ENCODE data around the gene EID1.

DNA sequence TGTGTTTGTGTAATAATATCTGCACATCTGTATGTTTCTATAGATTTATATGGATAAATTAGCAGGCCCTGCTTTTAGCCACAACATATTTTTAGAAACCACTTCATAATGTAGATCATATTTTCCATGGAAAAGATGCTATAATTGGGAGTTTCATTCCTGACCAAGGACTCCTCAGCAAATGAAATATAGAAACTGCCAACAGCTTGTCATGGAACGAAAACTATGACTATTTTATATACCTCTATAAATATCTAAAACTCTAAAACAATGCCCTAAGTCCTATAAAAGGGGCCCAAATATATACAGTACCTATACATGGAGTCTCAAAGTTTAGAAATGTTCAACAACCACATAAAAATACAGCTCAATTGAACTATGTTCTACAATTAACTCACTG lies 27.9 kb downstream of the EID1 start:
- TF ChIP-seq, protein P1, sequence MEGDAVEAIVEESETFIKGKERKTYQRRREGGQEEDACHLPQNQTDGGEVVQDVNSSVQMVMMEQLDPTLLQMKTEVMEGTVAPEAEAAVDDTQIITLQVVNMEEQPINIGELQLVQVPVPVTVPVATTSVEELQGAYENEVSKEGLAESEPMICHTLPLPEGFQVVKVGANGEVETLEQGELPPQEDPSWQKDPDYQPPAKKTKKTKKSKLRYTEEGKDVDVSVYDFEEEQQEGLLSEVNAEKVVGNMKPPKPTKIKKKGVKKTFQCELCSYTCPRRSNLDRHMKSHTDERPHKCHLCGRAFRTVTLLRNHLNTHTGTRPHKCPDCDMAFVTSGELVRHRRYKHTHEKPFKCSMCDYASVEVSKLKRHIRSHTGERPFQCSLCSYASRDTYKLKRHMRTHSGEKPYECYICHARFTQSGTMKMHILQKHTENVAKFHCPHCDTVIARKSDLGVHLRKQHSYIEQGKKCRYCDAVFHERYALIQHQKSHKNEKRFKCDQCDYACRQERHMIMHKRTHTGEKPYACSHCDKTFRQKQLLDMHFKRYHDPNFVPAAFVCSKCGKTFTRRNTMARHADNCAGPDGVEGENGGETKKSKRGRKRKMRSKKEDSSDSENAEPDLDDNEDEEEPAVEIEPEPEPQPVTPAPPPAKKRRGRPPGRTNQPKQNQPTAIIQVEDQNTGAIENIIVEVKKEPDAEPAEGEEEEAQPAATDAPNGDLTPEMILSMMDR (conservative IDR thresholded peaks at IDR 0.05; ENCODE audit: low read length), result no peak
- TF ChIP-seq EZH2phosphoT487 (IDR thresholded peaks at IDR 0.05; ENCODE audit: borderline replicate concordance), result no peak

All from Loucy (cell line).